ENCODE measurements around the gene FBXW2. TPM values are rescaled to one million over a fixed set of nuclear protein-coding genes. Genes with fewer than 3 reads are reported as not detected.

FBXW2 gene
- total and polyA plus RNA-seq, 3 donors from 2014 or later = 46.5 to 58.7 (median 52.9) TPM

GRCh38 chr9:120733190-120733589, 60.0 kb downstream of the FBXW2 start:
- Histone ChIP-seq H3K4me1 (no peaks in the 10 kb centered on the region), H3K27ac (no peak overlapping the region), H3K9me3 (no peaks in the 10 kb centered on the region), H3K36me3 (ENCODE audit: low read depth, missing control alignments) (no peaks in the 10 kb centered on the region), H3K27me3 (no peaks in the 10 kb centered on the region), H3K4me3 (no peak overlapping the region)
- TF ChIP-seq CTCF (IDR thresholded peaks at IDR 0.05) = no peak
- TF ChIP-seq POLR2A (IDR thresholded peaks at IDR 0.05) = no peak
- 88 to 100% methylated on average over 3 to 5 of the region's 5 CpGs for WGBS, 2 donors
- DNase-seq = no peak
- intact Hi-C loops (cut with DNase I; ENCODE audit: low total_unique reads) = no loop called here

GRCh38 chr9:120730654-120731514, 62.3 kb downstream of the FBXW2 start:
- no peak overlapping the region for H3K27ac ChIP-seq

GRCh38 chr9:120729791-120730241, 63.4 kb downstream of the FBXW2 start:
- TF ChIP-seq POLR2A (IDR thresholded peaks at IDR 0.05) (no peak), CTCF (IDR thresholded peaks at IDR 0.05) (no peak)
- Histone ChIP-seq H3K4me1 (no peaks in the 10 kb centered on the region), H3K27me3 (no peaks in the 10 kb centered on the region), H3K4me3 (no peak overlapping the region), H3K36me3 (ENCODE audit: low read depth, missing control alignments) (no peaks in the 10 kb centered on the region), H3K9me3 (no peaks in the 10 kb centered on the region), H3K27ac (no peak overlapping the region)
- 60 to 79% methylated on average over 4 to 5 of the region's 5 CpGs for WGBS, 2 donors
- intact Hi-C loops (cut with DNase I; ENCODE audit: low total_unique reads) = no loop called here
- no peak for DNase-seq

More at GRCh38 chr9:120730654-120731514, 62.3 kb downstream of the FBXW2 start:
- DNase-seq = no peak
- Histone ChIP-seq H3K27me3 (no peaks in the 10 kb centered on the region), H3K9me3 (no peaks in the 10 kb centered on the region), H3K4me3 (no peak overlapping the region), H3K36me3 (ENCODE audit: low read depth, missing control alignments) (no peaks in the 10 kb centered on the region), H3K4me1 (no peaks in the 10 kb centered on the region)
- intact Hi-C loops (cut with DNase I; ENCODE audit: low total_unique reads) = no loop called here
- TF ChIP-seq CTCF (IDR thresholded peaks at IDR 0.05) (no peak), POLR2A (IDR thresholded peaks at IDR 0.05) (no peak)
- WGBS, 2 donors = 83 to 85% methylated on average over 7 of the region's 7 CpGs

GRCh38 chr9:120726484-120726883, 66.7 kb downstream of the FBXW2 start:
- no peaks in the 10 kb centered on the region for H3K36me3 ChIP-seq (ENCODE audit: low read depth, missing control alignments)
- 79 to 89% methylated on average over 2 of the region's 2 CpGs for WGBS, 2 donors
- no peak overlapping the region for H3K4me3 ChIP-seq
- intact Hi-C loops (cut with DNase I; ENCODE audit: low total_unique reads) = no loop called here
- TF ChIP-seq CTCF (IDR thresholded peaks at IDR 0.05) (no peak), POLR2A (IDR thresholded peaks at IDR 0.05) (no peak)
- H3K9me3 ChIP-seq = no peaks in the 10 kb centered on the region
- no peak overlapping the region for H3K27ac ChIP-seq
- DNase-seq = no peak
- no peaks in the 10 kb centered on the region for H3K4me1 ChIP-seq
- H3K27me3 ChIP-seq = no peaks in the 10 kb centered on the region
